GM12801 (cell line): Measurements from ENCODE around the gene PSMB2.

ENCODE experiments used
- CTCF ChIP-seq: IDR thresholded peaks from one replicate; pipeline ENCODE4 v1.5.1; 2011; ENCODE audit warnings: control low read depth; ENCODE audit not compliant: insufficient read length; ENCODE audit errors: extremely low read depth

The PSMB2 gene

GRCh38 chr1:35580949-35581388, 60.4 kb downstream of the PSMB2 start:
- TF ChIP-seq CTCF, result no peak

- TF ChIP-seq CTCF, result no peak
Measured at GRCh38 chr1:35577071-35577998, 64.0 kb downstream of the PSMB2 start.

GRCh38 chr1:35576061-35576765, 65.1 kb downstream of the PSMB2 start:
- no peak for TF ChIP-seq CTCF

GRCh38 chr1:35575416-35575958, 65.8 kb downstream of the PSMB2 start:
- no peak for TF ChIP-seq CTCF

- TF ChIP-seq CTCF, result no peak
Measured at GRCh38 chr1:35574655-35575415, 66.5 kb downstream of the PSMB2 start.

- no peak for TF ChIP-seq CTCF
Measured at GRCh38 chr1:35574125-35574654, 67.1 kb downstream of the PSMB2 start.
